Adrenal gland (tissue), 12 donors: ENCODE results near the gene ANKRD45. TPM values are rescaled to one million over a fixed set of nuclear protein-coding genes. Genes with fewer than 3 reads are reported as not detected.
"Not testable (repeated sequence)": the region's sequence is repeated elsewhere in the genome, so short reads cannot be mapped to it uniquely, and the experiment has no call there.

ENCODE experiments used
- DNase-seq, 7 donors: peaks; one replicate each; pipeline ENCODE4 v3.0.0-alpha.2; 2019 to 2020
- H3K27ac ChIP-seq, 5 donors: fragments of 200-600 bp; sonication (generic) in 4 of 5; 1 replicate in 3 of 5; 2 replicates in 2 of 5; pipeline versions ENCODE4 v1.5.1 to v1.8.0; 2016 to 2020; ENCODE audit warnings: mild to moderate bottlenecking in 1 of 5
- H3K27me3 ChIP-seq: fragments of 200-600 bp; 2 replicates; pipeline ENCODE4 v1.8.0; 2021
- H3K36me3 ChIP-seq, 2 donors: fragments of 200-600 bp; replicated peaks in 1 of 2; 1 replicate in 1 of 2; 2 replicates in 1 of 2; pipeline versions ENCODE4 v1.5.1 to v1.8.0; 2018 to 2022
- H3K4me1 ChIP-seq, 2 donors: fragments of 200-600 bp; replicated peaks in 1 of 2; 1 replicate in 1 of 2; 2 replicates in 1 of 2; pipeline versions ENCODE4 v1.5.1 to v1.8.0; 2018 to 2021
- H3K4me3 ChIP-seq, 4 donors: fragments of 200-600 bp; sonication (generic) in 3 of 4; one replicate each; pipeline ENCODE4 v1.5.1; 2016 to 2018
- H3K9me3 ChIP-seq, 3 donors: fragments of 200-600 bp; sonication (generic) in 1 of 3; replicated peaks in 1 of 3; 1 replicate in 2 of 3; 2 replicates in 1 of 3; pipeline versions ENCODE4 v1.5.1 to v1.8.0; 2016 to 2021
- CTCF ChIP-seq, 6 experiments: fragments of 450-650 bp in 4 of 6; fragments of 200-600 bp in 2 of 6; sonication (generic) in 1 of 6; IDR thresholded peaks; 1 replicate in 5 of 6; 2 replicates in 1 of 6; pipeline versions ENCODE4 v1.5.1 to v1.8.0; 2016 to 2021; ENCODE audit warnings: antibody characterized with exemption in 6 of 6, mild to moderate bottlenecking in 2 of 6, moderate library complexity in 1 of 6
- POLR2A ChIP-seq, 2 donors: fragments of 450-650 bp; IDR thresholded peaks; one replicate each; pipeline ENCODE4 v1.6.1; 2017; ENCODE audit warnings: antibody characterized with exemption in 2 of 2, mild to moderate bottlenecking in 2 of 2, moderate library complexity in 1 of 2
- WGBS, 4 donors: extraction: QIAGEN DNeasy Blood & Tissue Kit in 2 of 4; methylation state at CpG; one replicate each; pipeline versions ENCODE4 v1.1.5 to v1.1.7; 2013 to 2017; 5-methylcytosine and 5-hydroxymethylcytosine counted together
- intact Hi-C, 2 donors: fragments of 100-400 bp; cut with DNase I; formaldehyde crosslinking; loops; one replicate each; pipeline versions ENCODE4 v1.14.1 to v1.15.0; 2022 to 2023
- polyA plus RNA-seq, 3 donors: library from polyadenylated mRNA; stranded (reverse); fragments of 200-250 nt in 2 of 3; fragments of 350-450 nt in 1 of 3; fragmentation: Illumina TruSeq in 1 of 3; extraction: RNeasy Lipid Tissue Mini Kit (QIAGEN cat#74804) in 1 of 3; gene quantifications; one replicate each; pipeline ENCODE4 v1.2.3, GENCODE V29; 2013 to 2014
- total RNA-seq, 9 donors: library from RNA; depleted of rRNA in 4 of 9; stranded (reverse); fragments of >200 nt in 4 of 9; fragments of 120-200 nt in 1 of 9; fragmentation: NEBNext Ultra II Directional in 1 of 9; extraction: Animal tissue kit (Norgen Biotek cat#: 25700) in 1 of 9; gene quantifications; one replicate each; pipeline versions ENCODE4 v1.1.0 to v1.2.4, GENCODE V29; 2013 to 2023
- donor health status: healthy with polysubstance abuse.
- donor health status: Bipolar disorder and iron deficiency.
- donor health status: DM: yes; HTN: yes; CAD: no.
- donor health status: DM: no; HTN: no; CAD: no.
- donor health status: DM: no; HTN: no; CAD: no.
- donor health status: DM: yes; HTN: yes; CAD: no.

The ANKRD45 gene
- total and polyA plus RNA-seq, 12 donors, result 0.41 to 2.3 (median 0.76) TPM; not detected in 2

- DNase-seq, result no peak
- TF ChIP-seq POLR2A (IDR thresholded peaks at IDR 0.05) (no peak), CTCF (IDR thresholded peaks at IDR 0.05) (no peak)
- Histone ChIP-seq H3K9me3 (no peaks in the 10 kb centered on the region), H3K36me3 (no peaks in the 10 kb centered on the region), H3K27ac (peak overlapping the region in 2 of 5 donors; percentile 21 to 37), H3K4me3 (no peak overlapping the region), H3K4me1 (peaks cover 5 to 10% of the 10 kb centered on the region in 2 donors), H3K27me3 (no peaks in the 10 kb centered on the region)
- intact Hi-C loops, result no loop called here
- 26 to 52% (median 30%) methylated on average over 2 of the region's 2 CpGs for WGBS, 4 donors
These were observed 30.5 kb downstream of the ANKRD45 start for GRCh38 chr1:173639102-173639501.

- TF ChIP-seq CTCF (IDR thresholded peaks at IDR 0.05) (no peak), POLR2A (IDR thresholded peaks at IDR 0.05) (no peak)
- no peaks in the 10 kb centered on the region for H3K36me3 ChIP-seq
- peak overlapping the region in 2 of 5 donors; percentile 21 to 37 for H3K27ac ChIP-seq
- DNase-seq, result no peak
- no peaks in the 10 kb centered on the region for H3K27me3 ChIP-seq
- peaks cover 5 to 10% of the 10 kb centered on the region in 2 donors for H3K4me1 ChIP-seq
- 74 to 76% (median 75%) methylated on average over 12 of the region's 12 CpGs for WGBS, 4 donors
- no peak overlapping the region for H3K4me3 ChIP-seq
- intact Hi-C loops, result no loop called here
- no peaks in the 10 kb centered on the region for H3K9me3 ChIP-seq
These were observed 31.3 kb downstream of the ANKRD45 start for GRCh38 chr1:173638043-173639021.

GRCh38 chr1:173637236-173638042 is 32.2 kb downstream of the ANKRD45 start:
- H3K9me3 ChIP-seq, H3K27me3 ChIP-seq, DNase-seq, H3K36me3 ChIP-seq, intact Hi-C loops, H3K27ac ChIP-seq, H3K4me1 ChIP-seq, H3K4me3 ChIP-seq: not testable (repeated sequence)
- 91 to 96% (median 94%) methylated on average over 4 to 6 of the region's 6 CpGs for WGBS, 4 donors

GRCh38 chr1:173635116-173635515 is 34.5 kb downstream of the ANKRD45 start, which contains the start of gene TEX50:
TEX50 (plus strand) TSS chr1:173635338; CDS start chr1:173635522, 184 bp downstream.
- Histone ChIP-seq H3K27me3 (no peaks in the 10 kb centered on the region), H3K27ac (no peak within 1 kb of the TSS), H3K36me3 (no peaks in the 10 kb centered on the region), H3K9me3 (no peaks in the 10 kb centered on the region), H3K4me1 (peaks cover 5 to 10% of the 10 kb centered on the region in 2 donors), H3K4me3 (no peak within 1 kb of the TSS)
- intact Hi-C loops, result no loop called here
- no peak for DNase-seq
- 78 to 87% (median 85%) methylated on average over 1 of the region's 1 CpG for WGBS, 4 donors
- TF ChIP-seq POLR2A (IDR thresholded peaks at IDR 0.05) (no peak), CTCF (IDR thresholded peaks at IDR 0.05) (no peak)
